COLO668 (cell line): ENCODE data around the gene BANP.
"Not testable (repeated sequence)": the region's sequence is repeated elsewhere in the genome, so short reads cannot be mapped to it uniquely, and the experiment has no call there.

Experiments used
- DNase-seq: peaks from one replicate; lab custom pipeline; 2025; ENCODE audit not compliant: unreplicated experiment; lab: John Stamatoyannopoulos, UW

The BANP gene

GRCh38 chr16:87965417-87965816, 14.2 kb downstream of the BANP start:
- DNase-seq, result no peak

GRCh38 chr16:87966064-87966645, 14.9 kb downstream of the BANP start:
- no peak for DNase-seq

GRCh38 chr16:87966685-87967185, 15.5 kb downstream of the BANP start:
- DNase-seq, result no peak

DNA sequence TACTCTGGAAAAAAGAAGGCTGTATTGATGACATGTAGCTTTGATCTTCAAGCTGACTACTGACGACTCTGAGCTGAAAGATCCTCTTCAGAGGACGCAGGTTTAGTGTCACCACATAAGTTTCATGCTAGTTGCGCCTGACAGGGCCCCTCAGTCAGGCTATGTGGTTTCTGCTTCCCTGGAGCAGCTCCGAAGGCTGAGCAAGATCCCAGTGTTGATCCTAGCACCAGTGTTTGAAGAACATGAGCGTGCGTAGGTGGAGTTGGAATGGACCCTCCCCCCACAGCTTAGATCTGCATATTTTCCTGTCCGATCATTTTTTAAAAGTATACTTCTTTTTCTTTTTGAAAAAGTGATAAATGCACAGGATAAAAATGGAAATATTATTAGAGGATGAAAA, 17.3 kb downstream of the BANP start:
- DNase-seq, result no peak

GRCh38 chr16:87970186-87970585, 19.0 kb downstream of the BANP start:
- no peak for DNase-seq

- no peak for DNase-seq
Observed at GRCh38 chr16:87971933-87972332, 20.7 kb downstream of the BANP start.

- DNase-seq, result no peak
Observed at GRCh38 chr16:87973717-87974116, 22.5 kb downstream of the BANP start.

DNA sequence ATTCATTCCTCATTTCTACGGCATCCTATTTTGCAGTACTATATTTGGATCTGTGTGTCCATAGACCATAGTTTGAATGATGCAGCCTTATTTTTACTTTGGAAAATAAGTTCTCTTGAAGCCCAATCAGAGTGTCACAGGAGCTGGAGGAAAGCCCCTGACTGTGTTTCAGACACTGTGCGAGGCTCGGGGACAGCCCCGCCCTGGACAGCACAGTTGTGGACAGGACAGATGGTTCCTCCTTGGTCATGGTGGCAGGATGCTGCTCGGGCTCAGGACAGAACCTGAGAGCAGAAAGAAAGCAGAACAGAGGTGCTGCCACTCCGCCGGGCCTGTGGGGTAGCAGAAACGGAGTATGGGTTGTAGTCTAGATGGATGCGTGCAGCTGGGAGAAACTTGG, 22.9 kb downstream of the BANP start:
- DNase-seq, result no peak

DNA sequence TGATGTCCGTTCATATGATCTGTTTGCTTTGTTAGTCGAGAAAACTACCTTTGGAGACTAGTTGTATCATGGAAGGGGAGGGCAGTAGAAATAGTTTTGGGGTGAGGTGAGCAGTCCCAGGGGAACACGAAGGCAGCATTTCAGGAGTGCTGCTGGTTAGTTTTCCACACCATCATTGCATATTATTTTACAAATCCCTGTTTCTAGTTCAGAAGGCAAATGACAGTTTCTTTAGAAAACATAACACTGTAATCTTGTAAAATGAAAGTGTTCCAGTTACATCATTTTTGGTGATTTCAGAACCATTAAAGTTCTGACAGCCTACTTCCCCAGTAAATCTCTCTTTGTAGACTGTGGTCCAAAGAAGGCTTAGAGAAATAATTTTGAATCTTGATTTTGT, 25.4 kb downstream of the BANP start:
- no peak for DNase-seq

DNA sequence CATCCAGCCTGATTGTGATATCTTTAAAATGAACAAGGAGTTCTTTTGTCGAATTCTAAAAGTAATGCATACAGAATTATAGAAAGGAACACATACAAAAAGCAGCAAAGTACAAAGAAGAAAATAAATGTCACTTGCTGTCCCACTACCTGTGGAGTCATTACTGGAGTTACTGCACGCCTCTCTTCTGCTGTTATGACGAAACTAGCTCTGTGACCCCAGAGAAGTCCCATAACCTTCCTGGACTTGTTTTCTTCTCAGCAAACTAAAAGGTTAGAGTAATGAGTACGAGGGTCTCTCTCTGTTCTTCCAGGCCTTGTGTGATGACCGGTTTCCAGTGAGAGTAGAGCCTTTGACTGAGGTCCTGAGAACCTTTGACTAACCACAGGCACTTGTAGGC, 26.9 kb downstream of the BANP start:
- no peak for DNase-seq

- no peak for DNase-seq
Observed at GRCh38 chr16:87979352-87979751, 28.1 kb downstream of the BANP start.

DNA sequence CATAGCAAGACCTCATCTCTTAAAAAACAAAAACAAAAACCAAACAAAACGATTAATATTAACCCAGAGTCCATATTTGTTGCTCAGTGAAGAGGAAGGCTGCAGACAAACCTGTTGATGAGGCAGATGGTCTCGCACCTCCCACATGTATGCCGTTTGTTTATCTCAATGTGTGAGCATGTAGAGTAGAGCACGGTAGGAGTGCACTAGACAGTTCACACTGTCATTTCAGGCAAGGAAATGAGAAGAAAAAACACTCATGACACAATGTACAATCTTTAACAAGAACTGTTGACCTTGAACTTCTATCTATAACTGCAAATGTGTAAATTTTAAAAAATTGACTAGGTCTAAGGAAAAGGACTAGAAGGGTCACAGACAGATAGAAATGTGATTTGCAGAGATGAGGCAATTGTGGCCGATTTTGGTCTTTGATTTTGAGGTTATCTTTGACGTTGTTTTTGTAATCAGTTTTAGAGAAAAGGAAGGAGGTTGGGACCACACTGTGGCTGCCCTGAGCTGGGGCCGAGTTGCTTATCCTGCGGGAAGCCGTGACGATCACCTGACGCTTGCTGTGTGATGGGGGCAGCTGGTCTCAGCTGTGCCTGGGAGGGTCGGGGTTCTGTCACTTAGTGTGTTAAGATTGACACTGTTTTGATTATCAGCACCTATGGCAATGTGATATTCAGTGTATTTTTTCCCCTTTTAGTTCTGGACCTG, 28.8 kb downstream of the BANP start:
- DNase-seq, result not testable (repeated sequence)

GRCh38 chr16:87981376-87981775, 30.1 kb downstream of the BANP start:
- DNase-seq, result not testable (repeated sequence)

DNA sequence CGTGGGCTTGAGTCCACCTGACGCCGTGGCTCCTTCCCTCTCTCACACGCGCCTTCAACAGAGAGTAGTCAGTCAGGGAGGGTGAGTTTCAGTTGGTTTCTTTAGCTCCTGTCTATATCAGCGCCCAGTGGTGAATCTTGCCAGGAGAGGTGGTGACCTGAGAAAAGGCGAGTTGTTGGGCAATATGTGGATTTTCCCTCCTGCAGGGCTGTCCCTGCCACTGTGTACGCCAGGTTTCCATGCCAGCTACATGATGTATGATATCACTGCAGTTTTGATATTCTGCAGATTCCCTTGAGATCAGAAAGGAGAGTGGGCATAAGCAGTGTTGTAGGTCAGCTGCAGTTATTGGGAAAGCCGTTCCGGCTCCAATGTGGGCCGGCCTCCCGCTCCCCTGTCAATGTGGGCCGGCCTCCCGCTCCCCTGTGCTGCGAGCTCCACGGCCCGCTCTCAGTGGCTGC, 31.4 kb downstream of the BANP start:
- DNase-seq, result no peak

GRCh38 chr16:87983072-87983736, 32.0 kb downstream of the BANP start:
- DNase-seq, result not testable (repeated sequence)

DNA sequence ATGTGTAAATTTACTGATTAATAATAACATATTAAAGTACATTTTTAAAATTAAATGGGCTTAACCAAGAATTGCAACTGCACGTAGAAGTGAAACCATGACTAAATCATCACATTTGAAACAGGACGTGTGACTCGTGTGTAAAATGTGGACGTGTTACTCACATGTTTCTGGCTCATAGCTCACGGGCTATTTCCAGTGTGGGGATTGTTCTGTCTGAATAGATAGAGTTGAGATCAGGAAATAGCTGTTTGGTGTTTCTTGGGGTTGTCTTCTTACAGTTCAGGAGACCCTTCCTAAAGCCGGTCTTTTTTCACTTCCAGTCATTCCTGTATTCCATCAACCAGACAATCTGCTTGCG, 32.5 kb downstream of the BANP start:
- not testable (repeated sequence) for DNase-seq

DNA sequence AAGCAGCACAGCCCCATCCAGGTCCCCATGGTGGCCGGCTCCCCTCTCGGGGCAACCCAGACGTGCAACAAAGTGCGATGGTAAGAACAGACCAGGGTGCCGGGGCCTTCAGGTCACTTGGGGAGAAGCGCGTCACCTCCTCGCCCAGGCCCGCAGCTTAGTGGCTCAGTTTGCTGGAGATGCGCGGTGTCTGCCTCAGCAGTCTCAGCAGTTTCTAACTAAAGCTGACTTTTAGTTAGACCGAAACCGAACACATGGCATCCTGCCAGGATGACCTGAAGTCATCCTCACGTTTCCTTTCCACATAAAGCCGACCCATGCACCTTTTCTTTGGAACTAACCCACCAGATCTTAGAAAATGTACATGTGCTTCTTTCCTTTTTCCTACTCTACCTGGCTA, 32.9 kb downstream of the BANP start:
- DNase-seq, result not testable (repeated sequence)

- DNase-seq, result no peak
Observed at GRCh38 chr16:87984632-87985267, 33.5 kb downstream of the BANP start.

DNA sequence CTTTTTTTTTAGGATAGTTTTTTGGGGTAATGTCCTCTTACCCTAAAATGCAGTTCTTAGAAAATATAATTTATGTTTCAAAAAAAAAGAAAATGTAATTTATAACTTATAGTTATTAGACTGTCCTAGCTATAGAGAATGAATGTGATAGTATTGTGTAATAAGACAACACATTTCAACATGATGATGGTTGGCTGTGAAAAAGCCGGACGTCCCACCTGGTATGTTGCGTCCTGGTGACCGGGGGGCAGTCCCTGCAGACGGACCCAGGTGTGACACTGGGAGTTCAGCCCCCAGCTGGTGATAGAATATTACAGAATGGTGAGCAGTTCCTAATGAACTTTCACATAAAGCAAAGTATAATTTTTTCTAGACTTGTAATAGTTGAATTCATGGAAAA, 34.3 kb downstream of the BANP start:
- DNase-seq, result not testable (repeated sequence)

DNA sequence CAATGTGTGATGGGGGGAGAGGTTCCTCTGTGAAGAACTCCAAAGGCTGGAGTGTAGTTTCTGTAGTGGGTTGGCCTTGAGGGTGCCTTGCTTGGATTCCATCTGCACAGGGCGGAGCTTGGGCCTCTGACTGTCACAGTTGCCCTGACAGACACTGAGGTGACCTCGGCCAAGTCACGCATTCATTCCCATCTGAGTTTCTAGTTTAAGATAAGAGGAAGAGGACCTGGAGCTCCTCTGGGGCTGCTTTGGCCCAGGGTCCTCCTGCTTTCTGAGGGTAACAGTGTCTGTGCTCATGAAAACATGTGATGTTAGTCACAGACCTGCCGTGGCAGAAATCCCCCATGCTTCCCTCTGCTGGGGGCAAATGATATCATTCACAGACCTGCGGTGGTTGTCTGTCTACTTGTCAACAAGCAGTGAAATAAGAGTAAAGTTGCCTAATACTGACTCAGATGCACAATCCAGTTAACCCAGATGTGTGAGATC, 35.2 kb downstream of the BANP start:
- DNase-seq, result not testable (repeated sequence)

DNA sequence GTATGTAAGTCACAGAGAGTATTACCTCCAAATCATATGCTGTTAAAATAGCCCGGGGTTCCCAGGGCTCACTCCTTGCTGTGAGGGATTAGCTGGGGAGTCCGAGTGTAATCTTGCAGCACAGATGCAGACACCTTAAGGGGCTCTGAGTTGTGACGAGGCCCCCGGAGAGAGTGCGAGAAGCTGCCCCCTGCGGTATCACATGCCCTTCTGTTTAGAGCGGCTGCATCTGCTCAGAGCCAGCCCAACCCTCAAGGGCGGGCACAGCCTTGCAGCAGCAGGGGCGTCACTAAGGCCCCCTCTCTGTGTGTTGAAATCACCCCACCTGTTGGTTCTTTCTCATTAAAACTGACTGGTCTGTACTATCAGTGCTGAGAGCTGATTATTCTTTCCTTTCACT, 37.4 kb downstream of the BANP start:
- not testable (repeated sequence) for DNase-seq
